Fibroblast of skin of left quadriceps (primary cell): ENCODE results near the gene ULBP1.
"Not testable (repeated sequence)": the region's sequence is repeated elsewhere in the genome, so short reads cannot be mapped to it uniquely, and the experiment has no call there.

Experiments used
- DNase-seq, 2 experiments: peaks; one replicate each; pipeline ENCODE4 v3.0.0-alpha.2; 2013; ENCODE audit warnings: low read depth in 2 of 2

ULBP1 gene

GRCh38 chr6:149963462-149964307 is at the start of gene ULBP1:
ULBP1 (plus strand) TSS chr6:149963943; CDS start chr6:149964050, 107 bp downstream.
- DNase-seq: peak; percentile 83 to 86

- no peak for DNase-seq
These were observed 47.5 kb upstream of the ULBP1 start for GRCh38 chr6:149915970-149916865.

- DNase-seq: no peak
These were observed 46.1 kb upstream of the ULBP1 start for GRCh38 chr6:149917679-149918078.

- DNase-seq: no peak
These were observed 45.4 kb upstream of the ULBP1 start for GRCh38 chr6:149918151-149918905.

- not testable (repeated sequence) for DNase-seq
These were observed 44.5 kb upstream of the ULBP1 start for GRCh38 chr6:149919126-149919833.

GRCh38 chr6:149919834-149920225 is 43.9 kb upstream of the ULBP1 start:
- no peak for DNase-seq

- no peak for DNase-seq
These were observed 42.4 kb upstream of the ULBP1 start for GRCh38 chr6:149921361-149921760.

GRCh38 chr6:149922091-149922490 is 41.7 kb upstream of the ULBP1 start:
- DNase-seq: not testable (repeated sequence)

GRCh38 chr6:149922642-149923326 is 41.0 kb upstream of the ULBP1 start, which contains the start of gene RAET1G:
RAET1G (minus strand) TSS chr6:149923121; CDS start chr6:149923010, 111 bp downstream.
- peak; percentile 88 to 89 for DNase-seq

- no peak for DNase-seq
These were observed 40.3 kb upstream of the ULBP1 start for GRCh38 chr6:149923327-149923986.

GRCh38 chr6:149924206-149924932 is 39.4 kb upstream of the ULBP1 start:
- no peak for DNase-seq

GRCh38 chr6:149924933-149925252 is 38.9 kb upstream of the ULBP1 start:
- no peak for DNase-seq

- no peak for DNase-seq
These were observed 38.3 kb upstream of the ULBP1 start for GRCh38 chr6:149925253-149925973.

- peak; percentile 50 to 56 for DNase-seq
These were observed 37.6 kb upstream of the ULBP1 start for GRCh38 chr6:149925974-149926777.

GRCh38 chr6:149927025-149927424 is 36.7 kb upstream of the ULBP1 start:
- DNase-seq: not testable (repeated sequence)

GRCh38 chr6:149929422-149929821 is 34.3 kb upstream of the ULBP1 start:
- no peak for DNase-seq

GRCh38 chr6:149931501-149931900 is 32.2 kb upstream of the ULBP1 start:
- DNase-seq: no peak

GRCh38 chr6:149933036-149933435 is 30.7 kb upstream of the ULBP1 start:
- DNase-seq: no peak
